OCI-LY1 (cell line): ENCODE measurements around the gene NKAIN2.

Source experiments
- EZH2 ChIP-seq: fragments of 200-600 bp; sonication (generic), shearing (Covaris generic); IDR thresholded peaks from 2 replicates; pipeline ENCODE4 v1.8.0; 2017; ENCODE audit warnings: borderline replicate concordance, mixed run types, mild to moderate bottlenecking, antibody characterized with exemption, low read length, moderate library complexity, mixed read lengths
- TF ChIP-seq, protein P1 (sequence below): fragments of 200-600 bp; sonication (generic), shearing (Covaris generic); IDR thresholded peaks from 2 replicates; pipeline ENCODE4 v1.5.1; 2017; ENCODE audit warnings: mild to moderate bottlenecking, antibody characterized with exemption, low read length, moderate library complexity, mixed read lengths

- TF ChIP-seq, protein P1, sequence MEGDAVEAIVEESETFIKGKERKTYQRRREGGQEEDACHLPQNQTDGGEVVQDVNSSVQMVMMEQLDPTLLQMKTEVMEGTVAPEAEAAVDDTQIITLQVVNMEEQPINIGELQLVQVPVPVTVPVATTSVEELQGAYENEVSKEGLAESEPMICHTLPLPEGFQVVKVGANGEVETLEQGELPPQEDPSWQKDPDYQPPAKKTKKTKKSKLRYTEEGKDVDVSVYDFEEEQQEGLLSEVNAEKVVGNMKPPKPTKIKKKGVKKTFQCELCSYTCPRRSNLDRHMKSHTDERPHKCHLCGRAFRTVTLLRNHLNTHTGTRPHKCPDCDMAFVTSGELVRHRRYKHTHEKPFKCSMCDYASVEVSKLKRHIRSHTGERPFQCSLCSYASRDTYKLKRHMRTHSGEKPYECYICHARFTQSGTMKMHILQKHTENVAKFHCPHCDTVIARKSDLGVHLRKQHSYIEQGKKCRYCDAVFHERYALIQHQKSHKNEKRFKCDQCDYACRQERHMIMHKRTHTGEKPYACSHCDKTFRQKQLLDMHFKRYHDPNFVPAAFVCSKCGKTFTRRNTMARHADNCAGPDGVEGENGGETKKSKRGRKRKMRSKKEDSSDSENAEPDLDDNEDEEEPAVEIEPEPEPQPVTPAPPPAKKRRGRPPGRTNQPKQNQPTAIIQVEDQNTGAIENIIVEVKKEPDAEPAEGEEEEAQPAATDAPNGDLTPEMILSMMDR, result no peak
- TF ChIP-seq EZH2, result no peak
Measured at GRCh38 chr6:124765280-124765679, 961.6 kb downstream of the NKAIN2 start.
